ENCODE data around the gene DROSHA. TPM values are rescaled to one million over a fixed set of nuclear protein-coding genes. Genes with fewer than 3 reads are reported as not detected.

The DROSHA gene
- total and polyA plus RNA-seq, 10 donors = 34.8 to 68.5 (median 46.0) TPM

GRCh38 chr5:31449962-31450361 lies 81.9 kb downstream of the DROSHA start:
- Histone ChIP-seq H3K4me1 (no peaks in the 10 kb centered on the region), H3K36me3 (peaks cover 0 to 76% (median 52%) of the 10 kb centered on the region in 6 donors), H3K9me3 (peaks cover 0 to 3% (median under 1%) of the 10 kb centered on the region in 8 donors), H3K27ac (no peak overlapping the region), H3K27me3 (replicated peaks in 1 of 7) (no peaks in the 10 kb centered on the region), H3K4me3 (no peak overlapping the region)
- intact Hi-C loops (cut with DNase I; ENCODE audit: low total_unique reads) = no loop called here
- TF ChIP-seq POLR2A (IDR thresholded peaks at IDR 0.05) = no peak
- TF ChIP-seq, protein P1, sequence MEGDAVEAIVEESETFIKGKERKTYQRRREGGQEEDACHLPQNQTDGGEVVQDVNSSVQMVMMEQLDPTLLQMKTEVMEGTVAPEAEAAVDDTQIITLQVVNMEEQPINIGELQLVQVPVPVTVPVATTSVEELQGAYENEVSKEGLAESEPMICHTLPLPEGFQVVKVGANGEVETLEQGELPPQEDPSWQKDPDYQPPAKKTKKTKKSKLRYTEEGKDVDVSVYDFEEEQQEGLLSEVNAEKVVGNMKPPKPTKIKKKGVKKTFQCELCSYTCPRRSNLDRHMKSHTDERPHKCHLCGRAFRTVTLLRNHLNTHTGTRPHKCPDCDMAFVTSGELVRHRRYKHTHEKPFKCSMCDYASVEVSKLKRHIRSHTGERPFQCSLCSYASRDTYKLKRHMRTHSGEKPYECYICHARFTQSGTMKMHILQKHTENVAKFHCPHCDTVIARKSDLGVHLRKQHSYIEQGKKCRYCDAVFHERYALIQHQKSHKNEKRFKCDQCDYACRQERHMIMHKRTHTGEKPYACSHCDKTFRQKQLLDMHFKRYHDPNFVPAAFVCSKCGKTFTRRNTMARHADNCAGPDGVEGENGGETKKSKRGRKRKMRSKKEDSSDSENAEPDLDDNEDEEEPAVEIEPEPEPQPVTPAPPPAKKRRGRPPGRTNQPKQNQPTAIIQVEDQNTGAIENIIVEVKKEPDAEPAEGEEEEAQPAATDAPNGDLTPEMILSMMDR (IDR thresholded peaks at IDR 0.05 in 8 of 11, conservative IDR thresholded peaks at IDR 0.05 in 3 of 11) = no peak
- DNase-seq = no peak
- WGBS, 5 donors = 80 to 97% (median 87%) methylated on average over 1 of the region's 1 CpG

DNA sequence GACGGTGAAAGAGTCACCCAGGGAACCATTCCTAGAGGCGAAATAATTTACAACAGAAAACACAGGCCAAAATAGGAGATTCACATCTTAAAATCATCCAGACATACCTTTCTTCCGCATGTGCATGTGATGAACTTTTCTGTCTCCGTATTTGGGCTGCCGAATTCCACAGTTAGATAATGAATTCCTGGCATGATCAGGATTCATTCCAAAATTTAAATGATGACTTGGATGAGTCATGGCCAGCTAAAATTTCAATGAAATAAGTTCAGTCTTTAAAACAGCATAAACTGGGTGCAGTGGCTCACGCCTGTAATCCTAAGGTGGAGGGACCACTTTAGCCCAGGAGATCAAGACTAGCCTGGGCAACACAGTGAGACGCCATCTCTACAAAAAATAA lies 82.7 kb downstream of the DROSHA start:
- no peak for DNase-seq
- TF ChIP-seq, protein P1 (IDR thresholded peaks at IDR 0.05 in 8 of 11, conservative IDR thresholded peaks at IDR 0.05 in 3 of 11) = no peak
- TF ChIP-seq POLR2A (IDR thresholded peaks at IDR 0.05) (no peak), POLR2AphosphoS5 (IDR thresholded peaks at IDR 0.05) (no peak)
- intact Hi-C loops (cut with DNase I; ENCODE audit: low total_unique reads) = no loop called here
- Histone ChIP-seq H3K9me3 (no peaks in the 10 kb centered on the region), H3K4me1 (no peaks in the 10 kb centered on the region), H3K36me3 (peaks cover 0 to 79% (median 52%) of the 10 kb centered on the region in 6 donors), H3K27me3 (replicated peaks in 1 of 7) (no peaks in the 10 kb centered on the region), H3K4me3 (no peak overlapping the region), H3K27ac (no peak overlapping the region)
- 95 to 97% (median 97%) methylated on average over 7 of the region's 7 CpGs for WGBS, 5 donors

- 89 to 98% (median 97%) methylated on average over 4 of the region's 4 CpGs for WGBS, 5 donors
- intact Hi-C loops (cut with DNase I; ENCODE audit: low total_unique reads) = no loop called here
- Histone ChIP-seq H3K27ac (no peak overlapping the region), H3K36me3 (peaks cover 0 to 74% (median 37%) of the 10 kb centered on the region in 6 donors), H3K4me3 (no peak overlapping the region), H3K4me1 (no peaks in the 10 kb centered on the region), H3K27me3 (replicated peaks in 1 of 7) (no peaks in the 10 kb centered on the region), H3K9me3 (no peaks in the 10 kb centered on the region)
- TF ChIP-seq, protein P1 (IDR thresholded peaks at IDR 0.05 in 8 of 11, conservative IDR thresholded peaks at IDR 0.05 in 3 of 11) = no peak
- TF ChIP-seq POLR2A (IDR thresholded peaks at IDR 0.05) (no peak), POLR2AphosphoS5 (IDR thresholded peaks at IDR 0.05) (no peak)
- DNase-seq = no peak
Measured at GRCh38 chr5:31445041-31445600, 86.8 kb downstream of the DROSHA start.

- intact Hi-C loops (cut with DNase I; ENCODE audit: low total_unique reads) = no loop called here
- no peaks in the 10 kb centered on the region for H3K9me3 ChIP-seq
- no peak overlapping the region for H3K27ac ChIP-seq
- 94 to 99% (median 98%) methylated on average over 3 of the region's 3 CpGs for WGBS, 5 donors
- H3K27me3 ChIP-seq (replicated peaks in 1 of 7) = no peaks in the 10 kb centered on the region
- H3K4me1 ChIP-seq = no peaks in the 10 kb centered on the region
- no peak for DNase-seq
- no peak overlapping the region for H3K4me3 ChIP-seq
- H3K36me3 ChIP-seq = peaks cover 0 to 74% (median 28%) of the 10 kb centered on the region in 6 donors
- TF ChIP-seq, protein P1 (IDR thresholded peaks at IDR 0.05 in 8 of 11, conservative IDR thresholded peaks at IDR 0.05 in 3 of 11) = no peak
- no peak for TF ChIP-seq POLR2A (IDR thresholded peaks at IDR 0.05)
- TF ChIP-seq POLR2AphosphoS5 (IDR thresholded peaks at IDR 0.05) = no peak
Measured at GRCh38 chr5:31443572-31443971, 88.3 kb downstream of the DROSHA start.
